HL-60/S4 treated with phorbol 12-myristate 13-acetate at 8.2 ng/mL for 4 days and 3 days (cell line): Measurements from ENCODE around the gene RIT1.

Source experiments
- in situ Hi-C: fragments of 300-500 bp; cut with MboI; formaldehyde crosslinking; loops from 2 replicates; pipeline ENCODE4 v1.15.0; 2022; ENCODE audit warnings: low sequenced_read_pairs

Gene RIT1, protein sequence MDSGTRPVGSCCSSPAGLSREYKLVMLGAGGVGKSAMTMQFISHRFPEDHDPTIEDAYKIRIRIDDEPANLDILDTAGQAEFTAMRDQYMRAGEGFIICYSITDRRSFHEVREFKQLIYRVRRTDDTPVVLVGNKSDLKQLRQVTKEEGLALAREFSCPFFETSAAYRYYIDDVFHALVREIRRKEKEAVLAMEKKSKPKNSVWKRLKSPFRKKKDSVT

GRCh38 chr1:155911156-155912055, at the start of gene RIT1:
TSS of gene RIT1 (minus strand) at chr1:155911349. CDS start at chr1:155910761, 588 bp downstream.
- in situ Hi-C loops, result loop anchor here (25.0 kb wide), 1 partner anchor 401 kb away; no protein-coding TSS in a partner anchor

DNA sequence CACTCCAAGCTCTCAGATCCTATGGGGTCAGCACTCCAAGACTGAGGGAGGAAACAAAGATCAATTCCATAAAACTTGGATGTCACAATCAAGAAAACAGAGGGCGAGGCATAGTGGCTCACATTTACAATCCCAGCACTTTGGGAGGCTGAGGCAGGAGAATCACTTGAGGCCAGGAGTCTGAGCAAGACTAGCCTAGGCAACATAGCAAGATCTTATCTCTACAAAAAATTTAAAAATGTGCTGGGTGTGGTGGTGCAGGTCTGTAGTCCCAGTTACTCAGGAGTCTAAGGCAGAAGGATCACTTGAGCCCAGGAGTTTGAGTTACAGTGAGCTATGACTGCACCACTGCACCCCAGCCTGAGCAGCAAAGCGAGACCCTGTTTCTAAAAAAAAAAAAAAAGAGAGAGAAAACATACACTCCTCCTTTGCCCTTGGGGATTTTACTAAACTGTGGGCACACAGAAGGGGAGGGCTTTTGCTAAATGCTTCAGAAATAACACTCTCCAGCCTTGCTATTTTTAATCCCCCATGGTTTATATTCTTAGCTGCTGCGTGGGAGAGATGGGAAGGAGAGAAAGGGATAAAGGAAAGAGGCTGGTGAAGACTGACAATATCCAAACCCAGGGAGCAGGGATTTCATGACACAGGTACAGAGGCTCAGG, 49.1 kb upstream of the RIT1 start:
- in situ Hi-C loops, result no loop called here

DNA sequence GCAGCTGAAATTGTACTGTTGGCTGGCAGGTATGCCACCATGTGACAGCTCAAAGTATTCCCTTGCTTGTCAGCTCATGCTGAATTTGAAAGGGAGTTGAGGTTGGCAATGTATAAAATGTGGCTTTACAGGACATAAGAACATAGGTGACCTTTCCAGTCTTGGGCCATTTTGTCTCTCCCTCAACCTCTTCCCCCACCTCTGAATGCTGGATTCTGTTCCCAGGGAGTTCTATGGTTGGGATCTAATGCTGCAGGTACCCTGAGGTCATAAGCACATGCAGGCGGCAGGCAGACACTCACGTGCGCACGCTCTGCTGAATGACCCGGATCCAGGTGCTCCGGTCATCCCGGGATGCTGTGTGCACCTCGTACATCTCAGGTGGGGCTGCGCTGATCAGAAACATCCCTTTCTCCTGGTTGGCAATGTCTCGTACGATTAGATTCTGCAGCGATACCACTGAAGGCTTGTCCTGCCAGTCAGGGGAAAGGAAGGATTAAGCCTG, 46.3 kb upstream of the RIT1 start:
- in situ Hi-C loops, result no loop called here

DNA sequence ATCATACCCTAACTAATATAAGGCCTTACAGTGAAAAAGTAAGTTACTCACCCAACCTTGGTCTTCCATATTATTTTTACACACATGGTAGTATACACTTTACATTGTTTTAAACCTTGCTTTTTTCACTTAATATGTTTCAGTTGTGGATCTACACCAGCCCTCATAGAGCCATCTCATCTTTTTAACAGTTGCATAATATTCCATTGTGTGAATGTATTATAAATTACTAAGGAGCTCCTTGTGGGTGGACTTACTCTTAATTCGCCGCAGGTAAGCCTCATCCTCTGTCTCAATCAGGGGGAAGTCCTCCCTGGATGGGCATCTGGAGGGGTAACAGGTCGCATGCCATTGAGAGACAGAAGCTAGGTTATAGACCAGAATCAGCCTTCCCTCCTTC, 43.5 kb upstream of the RIT1 start:
- in situ Hi-C loops, result no loop called here

- in situ Hi-C loops, result no loop called here
Measured at GRCh38 chr1:155952505-155952890, 41.3 kb upstream of the RIT1 start.

GRCh38 chr1:155951753-155952504, 40.8 kb upstream of the RIT1 start:
- in situ Hi-C loops, result no loop called here

DNA sequence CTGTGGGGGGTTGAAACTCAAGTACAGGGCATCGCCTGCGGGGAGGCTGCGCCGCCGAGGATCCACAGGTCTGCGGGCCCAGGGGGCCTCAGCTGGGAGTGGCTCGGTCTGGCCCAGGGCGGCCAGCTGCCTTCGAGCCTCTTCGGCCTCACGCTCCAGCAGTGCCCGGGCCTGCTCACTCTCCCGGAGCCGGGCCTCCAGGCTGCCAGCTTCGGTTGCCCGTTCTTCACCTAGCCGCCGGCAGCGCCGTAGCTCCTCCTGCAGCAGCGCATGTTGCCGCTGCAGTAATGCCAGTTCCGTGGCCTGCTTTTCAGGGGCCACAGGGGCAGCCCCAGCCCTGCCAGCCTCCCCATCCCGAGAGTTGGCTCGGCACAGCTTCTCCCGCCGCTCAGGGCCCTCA, 39.7 kb upstream of the RIT1 start:
- in situ Hi-C loops, result no loop called here

GRCh38 chr1:155947741-155948140, 36.6 kb upstream of the RIT1 start:
- in situ Hi-C loops, result no loop called here

GRCh38 chr1:155947292-155947691, 36.1 kb upstream of the RIT1 start:
- in situ Hi-C loops, result no loop called here

GRCh38 chr1:155946633-155947219, 35.6 kb upstream of the RIT1 start:
- in situ Hi-C loops, result no loop called here

GRCh38 chr1:155944444-155944799, 33.3 kb upstream of the RIT1 start:
- in situ Hi-C loops, result no loop called here

DNA sequence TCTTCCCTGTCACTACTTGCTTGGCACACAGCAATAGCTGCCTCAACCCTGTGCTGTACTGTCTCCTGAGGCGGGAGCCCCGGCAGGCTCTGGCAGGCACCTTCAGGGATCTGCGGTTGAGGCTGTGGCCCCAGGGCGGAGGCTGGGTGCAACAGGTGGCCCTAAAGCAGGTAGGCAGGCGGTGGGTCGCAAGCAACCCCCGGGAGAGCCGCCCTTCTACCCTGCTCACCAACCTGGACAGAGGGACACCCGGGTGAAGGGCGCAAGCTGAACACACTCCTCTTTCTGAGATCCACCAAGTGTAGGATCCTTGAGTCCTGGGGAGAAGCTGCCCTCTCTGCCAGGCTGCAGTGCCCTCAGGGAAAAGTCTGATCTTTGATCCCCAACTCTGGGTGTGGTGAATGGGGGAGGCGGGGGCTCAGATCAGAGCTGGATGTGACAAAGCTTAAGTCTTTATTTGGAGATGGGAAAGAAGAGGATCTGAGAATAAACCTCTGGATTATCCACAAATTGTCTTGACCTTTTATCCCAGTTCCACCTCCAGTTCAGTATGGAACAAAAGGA, 31.5 kb upstream of the RIT1 start:
- in situ Hi-C loops, result no loop called here

GRCh38 chr1:155941845-155942531, 30.8 kb upstream of the RIT1 start:
- in situ Hi-C loops, result no loop called here

GRCh38 chr1:155940993-155941844, 30.1 kb upstream of the RIT1 start, which contains the start of gene RXFP4:
TSS of gene RXFP4 (plus strand) at chr1:155941638. CDS start at chr1:155941710, 72 bp downstream.
- in situ Hi-C loops, result no loop called here

DNA sequence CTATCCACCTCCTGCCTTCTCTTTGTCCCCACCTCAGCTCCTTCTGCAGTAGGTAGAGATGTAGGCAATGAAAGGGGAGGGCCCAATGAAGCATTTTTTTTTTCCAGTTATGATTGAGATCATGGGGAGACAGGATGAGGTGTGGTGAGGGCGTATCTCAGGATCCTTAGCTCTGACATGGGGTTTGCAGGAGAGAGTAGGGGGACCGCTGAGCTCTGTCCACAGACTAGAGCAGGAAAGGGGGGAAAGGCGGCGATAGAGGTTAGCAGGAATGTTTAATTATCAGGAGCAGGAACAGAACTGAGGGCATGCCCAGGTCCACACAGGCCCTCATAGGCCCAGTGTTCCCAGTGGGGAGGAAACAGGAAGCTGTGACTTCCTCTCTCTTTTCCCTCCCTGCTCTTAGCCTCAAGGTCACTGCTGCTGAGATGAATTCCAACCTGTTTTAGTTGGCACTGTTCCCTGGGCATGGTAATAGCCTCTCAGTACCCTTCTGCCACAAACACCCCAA, 29.4 kb upstream of the RIT1 start:
- in situ Hi-C loops, result no loop called here

DNA sequence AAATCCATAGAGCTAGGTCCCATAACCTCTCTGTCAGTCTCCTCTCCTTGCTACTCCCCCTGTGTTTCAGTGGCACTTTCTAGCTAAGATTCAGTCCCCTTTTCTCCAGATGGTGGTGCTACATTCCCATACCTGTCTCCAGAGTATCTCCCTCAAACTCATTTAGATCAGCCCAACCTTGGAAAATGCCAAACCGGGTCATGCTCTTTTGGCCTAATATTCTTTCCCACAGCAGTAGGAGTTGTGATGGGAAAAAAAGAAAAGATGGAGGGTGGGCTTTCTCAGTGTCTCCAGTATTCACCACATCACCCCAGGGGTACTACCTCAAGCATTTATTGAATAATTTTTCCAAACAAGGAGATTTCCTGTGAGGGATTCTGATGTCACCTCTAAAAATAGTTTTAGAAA, 27.1 kb upstream of the RIT1 start:
- in situ Hi-C loops, result loop anchor here (10.0 kb wide), 1 partner anchor 117 kb away; the partner anchor contains the start of genes LAMTOR2 and UBQLN4

DNA sequence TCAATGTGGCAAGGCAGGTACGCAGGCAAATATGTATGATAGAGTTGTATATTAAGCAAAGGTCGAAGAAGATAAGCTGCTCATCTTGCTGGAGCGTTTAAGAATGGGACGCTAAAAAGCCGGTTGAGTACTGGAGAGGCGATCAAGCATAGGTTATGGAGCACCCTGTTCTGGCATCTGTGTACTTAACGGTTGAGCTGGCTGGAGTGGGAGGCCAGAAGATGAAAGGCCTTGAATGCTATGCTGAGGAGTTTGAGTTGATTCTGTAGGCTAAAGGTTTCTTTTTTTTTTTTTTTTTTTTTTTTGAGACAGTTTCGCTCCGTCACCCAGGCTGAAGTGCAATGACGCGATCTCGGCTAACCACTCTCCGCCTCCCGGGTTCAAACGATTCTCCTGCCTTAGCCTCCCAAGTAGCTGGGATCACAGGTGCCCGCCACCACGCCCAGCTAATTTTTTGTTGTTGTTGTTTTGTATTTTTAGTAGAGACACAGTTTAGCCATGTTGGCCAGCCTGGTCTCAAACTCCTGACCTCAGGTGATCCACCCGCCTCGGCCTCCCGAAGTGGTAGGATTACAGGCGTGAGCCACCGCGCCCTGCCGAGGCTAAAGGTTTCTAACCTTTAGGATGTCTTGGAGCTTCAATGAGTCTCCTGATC, 23.9 kb upstream of the RIT1 start:
- in situ Hi-C loops, result loop anchor here (10.0 kb wide), 1 partner anchor 120 kb away; the partner anchor contains the start of genes LAMTOR2 and UBQLN4
